IPS-18c (cell line): ENCODE measurements around the gene PTDSS2.

ENCODE experiments used
- H3K4me3 ChIP-seq: 2 replicates; pipeline ENCODE4 v1.7.0; 2013; ENCODE audit warnings: low read depth, mild to moderate bottlenecking, low read length, moderate library complexity; ENCODE audit not compliant: insufficient read depth
- H3K9me3 ChIP-seq: one replicate; pipeline ENCODE4 v1.6.1; 2013; ENCODE audit warnings: mild to moderate bottlenecking, low read length, moderate library complexity; ENCODE audit not compliant: control insufficient read depth, insufficient read depth

The PTDSS2 gene

DNA sequence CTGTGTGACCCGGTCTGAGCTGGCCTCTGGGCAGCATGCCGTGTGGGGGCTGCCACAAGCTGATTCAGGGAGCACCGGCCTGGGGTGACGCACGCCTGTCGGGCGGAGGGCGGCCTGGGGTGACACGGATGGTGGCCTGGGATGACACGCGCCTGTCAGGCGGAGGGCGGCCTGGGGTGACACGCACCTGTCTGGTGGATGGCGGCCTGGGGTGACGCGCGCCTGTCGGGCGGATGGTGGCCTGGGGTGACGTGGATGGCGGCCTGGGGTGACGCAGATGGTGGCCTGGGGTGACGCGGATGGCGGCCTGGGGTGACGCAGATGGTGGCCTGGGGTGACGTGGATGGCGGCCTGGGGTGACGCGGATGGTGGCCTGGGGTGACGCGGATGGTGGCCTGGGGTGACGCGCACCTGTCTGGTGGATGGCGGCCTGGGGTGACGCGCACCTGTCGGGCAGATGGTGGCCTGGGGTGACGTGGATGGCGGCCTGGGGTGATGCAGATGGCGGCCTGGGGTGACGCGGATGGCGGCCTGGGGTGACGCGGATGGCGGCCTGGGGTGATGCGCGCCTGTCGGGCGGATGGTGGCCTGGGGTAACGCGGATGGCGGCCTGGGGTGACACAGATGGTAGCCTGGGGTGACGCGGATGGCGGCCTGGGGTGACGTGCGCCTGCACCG lies 21.5 kb downstream of the PTDSS2 start:
- Histone ChIP-seq H3K9me3 (no peaks in the 10 kb centered on the region), H3K4me3 (no peak overlapping the region)

DNA sequence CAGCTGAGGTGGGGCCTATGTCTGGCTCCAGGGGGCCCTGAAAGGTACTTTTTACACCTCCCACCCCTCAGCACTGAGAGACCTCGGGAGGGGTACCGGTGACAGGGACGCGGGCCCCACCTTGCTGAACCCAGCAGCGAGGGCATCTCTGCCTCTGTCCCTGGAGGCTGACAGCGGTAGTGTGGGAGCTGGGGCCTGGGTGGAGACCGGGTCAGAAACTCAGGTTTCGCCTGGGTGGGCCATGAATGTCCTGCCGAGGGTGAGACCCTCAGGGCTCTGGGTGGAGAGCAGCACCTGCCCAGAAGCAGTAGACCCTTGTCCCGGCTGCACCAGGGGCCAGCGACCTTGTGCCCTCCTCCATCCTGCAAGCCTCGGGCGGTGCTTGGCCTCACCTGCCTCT lies 22.2 kb downstream of the PTDSS2 start:
- H3K9me3 ChIP-seq: no peaks in the 10 kb centered on the region
- no peak overlapping the region for H3K4me3 ChIP-seq

DNA sequence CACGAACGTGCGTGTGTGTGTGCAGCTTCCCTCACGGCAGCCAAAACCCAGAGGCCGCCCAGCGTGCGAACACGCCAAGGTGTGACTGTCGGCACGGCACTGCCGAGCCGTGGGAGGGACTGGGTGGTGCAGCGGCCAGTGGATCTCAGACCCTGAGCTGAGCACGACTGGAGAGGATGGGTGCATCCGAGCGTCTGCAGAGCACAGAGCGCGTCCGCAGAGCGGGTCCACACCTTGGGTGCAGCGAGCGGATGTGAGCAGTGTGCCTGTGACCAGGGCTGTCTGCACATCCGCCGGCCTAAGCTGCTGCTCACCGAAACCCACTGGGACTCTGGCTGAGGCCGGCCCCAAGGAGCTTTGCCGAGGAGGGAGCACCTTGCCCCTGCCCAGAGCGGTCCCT lies 22.7 kb downstream of the PTDSS2 start:
- Histone ChIP-seq H3K4me3 (no peak overlapping the region), H3K9me3 (no peaks in the 10 kb centered on the region)

DNA sequence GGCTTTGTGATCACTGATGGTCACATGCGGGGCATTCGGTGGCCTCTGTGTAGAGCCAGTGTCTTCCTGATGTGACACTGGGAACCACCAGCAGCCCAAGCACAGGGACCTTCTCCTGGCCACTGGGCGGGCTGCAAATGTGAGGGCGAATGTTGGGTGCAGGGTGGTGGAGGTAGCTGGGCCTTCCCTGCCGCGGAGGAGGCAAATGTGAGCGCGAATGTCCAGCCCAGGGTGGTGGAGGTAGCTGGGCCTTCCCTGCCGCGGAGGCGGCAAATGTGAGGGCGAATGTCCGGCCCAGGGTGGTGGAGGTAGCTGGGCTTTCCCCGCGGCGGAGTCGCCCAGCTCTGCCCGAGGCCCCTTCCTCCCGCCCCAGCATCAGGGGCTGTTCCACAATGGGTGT lies 23.3 kb downstream of the PTDSS2 start:
- Histone ChIP-seq H3K4me3 (no peak overlapping the region), H3K9me3 (no peaks in the 10 kb centered on the region)

DNA sequence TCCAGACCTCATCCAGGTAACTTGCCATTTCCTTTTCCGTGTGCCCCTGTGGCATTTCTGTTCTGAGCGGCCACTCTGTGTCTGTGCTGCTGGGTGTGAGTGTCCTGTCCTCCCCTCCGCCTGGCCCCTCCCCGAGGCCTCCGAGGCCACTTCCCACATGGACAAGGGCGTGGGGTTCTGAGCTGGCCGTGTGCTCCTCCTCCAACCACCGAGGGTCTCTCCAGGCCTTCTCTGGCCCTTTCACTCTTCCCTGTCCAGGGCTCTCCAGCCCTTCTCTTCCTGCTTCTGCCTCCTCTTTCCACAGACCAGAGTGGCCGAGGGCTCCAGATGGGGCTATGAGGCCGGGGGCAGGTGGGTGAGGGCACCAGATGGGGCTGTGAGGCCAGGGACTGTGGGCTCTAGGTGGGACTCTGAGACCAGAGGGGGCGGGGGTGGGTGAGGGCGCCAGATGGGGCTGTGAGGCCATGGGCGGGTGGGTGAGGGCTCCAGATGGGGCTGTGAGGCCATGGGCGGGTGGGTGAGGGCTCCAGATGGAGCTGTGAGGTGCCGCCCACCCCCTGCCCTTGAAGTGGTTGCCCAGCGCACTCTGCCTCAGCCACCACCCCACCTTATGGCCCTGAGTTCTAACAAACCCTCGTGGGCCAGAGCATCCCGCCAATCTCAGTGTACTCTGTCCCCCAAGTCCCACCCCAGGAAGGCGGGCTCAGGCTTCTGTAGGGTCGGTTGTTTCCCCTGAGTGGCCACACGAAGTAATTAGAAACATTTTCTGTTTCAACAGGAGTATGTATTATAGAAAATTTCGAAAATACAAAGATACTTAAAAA lies 24.1 kb downstream of the PTDSS2 start:
- H3K9me3 ChIP-seq: no peaks in the 10 kb centered on the region
- H3K4me3 ChIP-seq: no peak overlapping the region

DNA sequence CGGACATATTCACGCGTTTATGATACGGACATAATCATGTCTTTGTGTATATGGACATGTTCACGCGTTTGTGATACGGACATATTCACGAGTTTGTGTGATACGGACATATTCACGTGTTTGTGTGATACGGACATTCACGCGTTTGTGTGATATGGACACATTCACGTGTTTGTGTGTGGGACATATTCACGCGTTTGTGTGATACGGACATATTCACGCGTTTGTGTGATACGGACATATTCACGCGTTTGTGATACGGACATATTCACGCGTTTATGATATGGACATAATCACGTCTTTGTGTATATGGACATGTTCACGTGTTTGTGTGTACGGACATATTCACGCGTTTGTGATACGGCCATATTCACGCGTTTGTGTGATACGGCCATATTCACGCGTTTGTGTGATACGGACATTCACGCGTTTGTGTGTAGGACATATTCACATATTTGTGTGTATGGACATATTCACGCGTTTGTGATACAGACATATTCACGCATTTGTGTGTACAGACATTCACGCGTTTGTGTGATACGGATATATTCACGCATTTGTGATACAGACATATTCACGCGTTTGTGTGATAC lies 24.9 kb downstream of the PTDSS2 start:
- Histone ChIP-seq H3K9me3 (no peaks in the 10 kb centered on the region), H3K4me3 (no peak overlapping the region)

DNA sequence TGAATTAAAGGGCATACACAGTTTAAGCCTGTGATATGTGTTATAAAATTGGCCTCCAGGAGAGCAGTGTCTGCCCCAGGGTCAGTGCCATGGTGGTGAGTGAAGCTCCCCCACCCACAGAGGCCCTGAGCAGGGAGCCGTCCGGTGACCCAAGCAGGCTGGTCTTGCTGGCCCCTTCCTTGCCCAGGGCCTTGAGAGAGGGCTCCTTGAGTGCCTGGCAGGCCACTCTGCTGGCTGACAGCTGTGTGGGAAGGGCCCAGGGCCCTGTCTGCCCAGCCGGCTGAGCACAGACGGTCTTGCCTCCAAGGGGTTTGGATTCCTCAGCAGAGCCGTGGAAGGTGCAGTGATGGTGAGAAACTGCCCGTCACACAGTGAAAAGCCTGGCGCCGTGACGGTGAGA lies 25.9 kb downstream of the PTDSS2 start:
- Histone ChIP-seq H3K9me3 (no peaks in the 10 kb centered on the region), H3K4me3 (no peak overlapping the region)

DNA sequence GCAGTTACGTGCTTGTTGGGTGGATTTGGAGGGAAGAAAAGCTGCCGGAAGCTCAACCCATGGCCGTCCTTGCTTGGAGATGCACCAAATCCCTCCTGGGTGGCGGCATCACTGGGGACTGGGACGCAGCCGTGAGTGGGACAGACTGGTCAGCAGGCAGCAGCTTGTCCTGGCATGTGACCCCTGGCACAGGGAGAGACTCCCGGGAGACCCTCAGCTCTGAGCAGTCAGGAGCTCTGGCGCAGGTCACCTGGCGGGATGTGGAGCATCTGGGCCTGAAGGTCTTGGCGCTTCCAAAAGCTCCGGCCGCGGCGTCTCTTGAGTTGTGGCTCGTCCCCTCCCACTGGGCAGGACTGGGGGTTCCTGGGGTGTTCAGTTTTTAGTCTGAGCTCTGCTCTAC lies 26.3 kb downstream of the PTDSS2 start:
- Histone ChIP-seq H3K9me3 (no peaks in the 10 kb centered on the region), H3K4me3 (no peak overlapping the region)

DNA sequence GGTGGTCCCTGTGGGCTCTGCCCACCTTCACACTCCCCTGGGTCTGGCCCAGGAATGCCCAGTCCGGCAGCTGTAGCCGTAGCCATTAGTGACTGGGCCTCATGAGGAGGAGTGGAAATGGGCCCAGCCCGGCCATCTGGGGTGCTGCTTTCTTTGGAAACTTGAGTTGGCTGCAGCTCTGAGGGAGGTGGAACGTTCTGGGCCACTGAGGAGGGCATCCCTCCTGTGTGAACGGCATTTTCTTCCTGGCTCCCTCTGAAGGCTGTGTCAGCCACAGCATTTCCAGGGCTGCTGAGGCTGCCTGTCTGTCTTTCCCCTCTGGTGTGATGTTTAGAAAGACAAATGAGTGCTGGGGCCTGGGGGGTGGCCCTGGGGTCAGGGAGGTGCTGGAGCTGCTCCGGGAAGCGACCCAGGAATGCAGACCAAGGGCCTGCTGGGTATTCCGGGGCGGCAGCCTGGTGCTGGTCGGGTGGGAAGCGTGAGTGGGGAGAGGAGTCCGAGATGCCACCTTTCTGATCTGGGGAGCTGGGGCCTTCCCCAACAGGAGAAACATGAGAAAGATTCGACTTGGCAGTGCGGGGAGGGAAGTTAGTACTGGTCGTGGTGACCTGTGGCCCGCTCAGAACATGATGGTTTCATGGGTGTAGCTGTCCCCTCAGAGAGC lies 27.1 kb downstream of the PTDSS2 start:
- H3K9me3 ChIP-seq: no peaks in the 10 kb centered on the region
- no peak overlapping the region for H3K4me3 ChIP-seq

DNA sequence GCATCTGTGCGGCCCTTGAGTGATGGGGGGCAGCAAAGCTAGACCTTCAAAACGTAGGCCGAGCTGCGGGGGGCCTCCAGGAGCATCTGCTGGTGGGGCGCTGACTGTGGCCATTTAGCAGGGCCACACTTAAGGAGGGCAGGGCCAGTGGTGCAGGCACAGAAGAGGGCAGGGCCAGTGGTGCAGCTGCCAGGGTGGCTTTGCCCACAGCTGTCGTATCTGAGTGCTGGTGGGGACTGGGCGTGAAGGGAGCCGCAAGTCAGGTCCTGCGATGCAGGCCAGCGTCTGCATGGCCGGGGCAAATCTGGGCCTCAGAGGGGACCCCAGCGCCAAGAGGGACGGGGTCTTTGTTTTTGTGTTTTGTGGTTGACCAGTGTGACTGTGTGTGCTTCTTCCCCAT lies 29.2 kb downstream of the PTDSS2 start:
- no peak overlapping the region for H3K4me3 ChIP-seq
- no peaks in the 10 kb centered on the region for H3K9me3 ChIP-seq

DNA sequence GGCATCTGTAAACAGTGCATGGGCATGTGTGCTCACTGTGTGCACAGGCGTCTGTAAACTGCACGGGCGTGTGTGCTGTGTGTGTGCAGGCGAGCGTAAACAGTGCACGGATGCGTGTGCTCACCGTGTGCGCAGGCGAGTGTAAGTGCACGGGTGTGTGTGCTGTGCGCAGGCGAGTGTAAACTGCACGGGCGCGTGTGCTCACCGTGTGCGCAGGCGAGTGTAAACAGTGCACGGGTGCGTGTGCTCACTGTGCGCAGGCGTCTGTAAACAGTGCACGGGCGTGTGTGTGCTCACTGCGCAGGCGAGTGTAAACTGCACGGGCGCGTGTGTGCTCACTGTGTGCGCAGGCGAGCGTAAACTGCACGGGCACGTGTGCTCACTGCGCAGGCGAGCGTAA lies 34.5 kb downstream of the PTDSS2 start:
- H3K4me3 ChIP-seq: no peak overlapping the region

DNA sequence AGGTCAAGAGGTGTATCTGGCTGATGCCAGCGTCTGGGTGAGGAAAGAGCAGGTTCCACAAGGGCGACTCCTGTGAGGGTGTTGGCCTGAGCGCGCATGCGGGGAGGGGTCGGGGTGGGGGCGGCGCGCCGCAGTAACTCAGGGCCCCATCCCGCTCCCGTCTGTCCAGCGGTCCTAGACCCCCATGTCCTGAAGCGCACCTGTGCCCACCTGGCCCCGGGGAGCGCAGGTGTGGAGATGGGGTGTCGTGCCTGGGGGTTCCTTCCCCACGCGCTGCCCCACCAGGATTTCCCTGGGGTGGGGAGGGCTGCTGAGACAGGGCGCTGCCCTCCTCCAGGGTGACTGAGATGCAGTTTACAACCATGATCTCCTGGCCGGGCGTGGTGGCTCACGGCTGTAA lies 36.1 kb downstream of the PTDSS2 start:
- no peak overlapping the region for H3K4me3 ChIP-seq
- H3K9me3 ChIP-seq: no peaks in the 10 kb centered on the region

More for the DNA sequence above, 34.5 kb downstream of the PTDSS2 start:
- H3K9me3 ChIP-seq: no peaks in the 10 kb centered on the region

DNA sequence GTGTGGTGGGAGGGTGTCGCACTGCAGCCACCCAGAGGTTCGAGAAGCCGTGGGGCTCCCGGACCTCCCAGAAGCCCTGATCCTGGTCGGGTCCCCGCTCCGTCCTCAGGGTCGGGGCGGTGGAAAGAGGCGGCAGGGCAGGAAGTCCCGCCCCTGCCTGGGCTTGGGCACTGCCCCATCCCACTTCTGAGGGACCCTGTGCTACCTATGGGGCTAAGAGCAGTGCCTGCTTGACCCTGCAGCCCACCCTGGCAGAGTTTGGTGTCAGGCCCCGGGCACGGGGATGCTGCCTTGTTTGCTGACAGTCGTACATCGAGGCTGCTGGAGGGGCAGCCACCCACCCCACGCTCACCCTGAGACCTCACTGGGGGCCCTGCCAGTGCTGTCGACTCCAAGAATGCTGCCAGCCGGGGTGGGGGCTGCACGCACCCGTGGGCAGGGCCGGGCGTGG lies 37.5 kb downstream of the PTDSS2 start:
- Histone ChIP-seq H3K9me3 (no peaks in the 10 kb centered on the region), H3K4me3 (no peak overlapping the region)

DNA sequence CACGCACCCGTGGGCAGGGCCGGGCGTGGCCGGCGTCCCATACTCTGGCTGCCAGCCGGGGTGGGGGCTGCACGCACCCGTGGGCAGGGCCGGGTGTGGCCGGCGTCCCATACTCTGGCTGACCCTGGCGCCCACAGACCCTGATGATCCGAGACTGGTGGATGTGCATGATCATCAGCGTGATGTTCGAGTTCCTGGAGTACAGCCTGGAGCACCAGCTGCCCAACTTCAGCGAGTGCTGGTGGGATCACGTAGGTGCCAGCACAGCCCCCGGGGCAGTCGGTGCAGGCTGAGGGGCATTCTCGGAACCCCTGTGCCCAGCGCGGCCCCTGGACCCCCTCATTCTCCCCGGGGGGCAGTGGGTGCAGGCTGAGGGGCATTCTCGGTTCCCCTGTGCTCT lies 38.0 kb downstream of the PTDSS2 start:
- Histone ChIP-seq H3K4me3 (no peak overlapping the region), H3K9me3 (no peaks in the 10 kb centered on the region)

DNA sequence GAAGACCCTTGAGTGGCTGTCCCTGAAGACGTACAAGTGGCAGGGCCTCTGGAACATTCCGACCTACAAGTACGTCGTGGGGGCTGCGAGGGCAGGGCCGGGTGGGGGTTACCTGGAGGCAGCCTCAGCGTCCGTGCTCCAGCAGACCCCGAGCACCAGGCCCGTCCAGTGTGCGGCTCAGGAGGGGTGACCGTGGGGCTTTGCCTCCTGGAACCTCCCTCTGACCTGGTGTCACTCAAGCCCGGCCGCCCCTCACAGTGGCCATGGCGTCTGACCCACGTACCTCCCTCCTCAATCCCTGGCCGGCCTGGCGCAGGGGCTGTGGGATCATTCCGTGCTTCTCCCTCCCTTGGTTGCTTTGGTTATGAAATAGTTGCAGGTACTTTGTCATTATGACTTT lies 38.5 kb downstream of the PTDSS2 start:
- Histone ChIP-seq H3K9me3 (no peaks in the 10 kb centered on the region), H3K4me3 (no peak overlapping the region)

DNA sequence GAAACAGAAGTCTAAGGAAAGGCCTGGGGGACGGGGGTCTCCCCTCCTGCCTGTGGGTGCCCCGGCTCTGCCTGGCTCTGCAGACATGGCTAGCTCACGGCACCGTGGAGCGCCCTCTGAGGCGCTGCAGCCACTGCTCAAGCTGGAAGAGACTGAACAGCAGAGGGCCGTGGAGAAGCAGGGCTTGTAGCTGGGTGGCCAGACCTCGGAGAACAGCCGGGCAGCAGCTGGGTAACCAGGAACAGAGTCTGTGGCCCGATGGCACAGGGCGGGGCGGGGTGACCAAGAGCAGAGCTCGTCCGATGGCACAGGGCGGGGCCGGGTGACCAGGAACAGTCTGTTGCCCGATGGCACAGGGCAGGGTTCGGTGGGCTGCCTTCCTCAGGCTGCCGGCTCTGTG lies 38.9 kb downstream of the PTDSS2 start:
- Histone ChIP-seq H3K9me3 (no peaks in the 10 kb centered on the region), H3K4me3 (no peak overlapping the region)

DNA sequence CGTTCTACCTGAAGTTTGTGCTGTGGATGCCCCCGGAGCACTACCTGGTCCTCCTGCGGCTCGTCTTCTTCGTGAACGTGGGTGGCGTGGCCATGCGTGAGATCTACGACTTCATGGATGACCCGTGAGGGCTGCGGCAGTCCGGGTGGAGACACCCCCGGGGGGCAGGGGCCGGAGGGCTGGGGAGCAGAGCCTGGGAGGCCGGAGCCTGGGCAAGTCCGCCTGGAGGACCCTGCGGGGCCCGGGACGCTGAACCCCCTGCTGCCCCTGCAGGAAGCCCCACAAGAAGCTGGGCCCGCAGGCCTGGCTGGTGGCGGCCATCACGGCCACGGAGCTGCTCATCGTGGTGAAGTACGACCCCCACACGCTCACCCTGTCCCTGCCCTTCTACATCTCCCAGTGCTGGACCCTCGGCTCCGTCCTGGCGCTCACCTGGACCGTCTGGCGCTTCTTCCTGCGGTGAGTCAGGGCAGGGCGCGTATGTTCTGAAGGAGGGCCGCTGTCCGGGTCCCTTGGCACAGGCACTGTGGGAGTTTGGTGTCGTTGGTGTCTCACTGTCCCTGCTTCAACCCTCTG lies 39.6 kb downstream of the PTDSS2 start:
- no peaks in the 10 kb centered on the region for H3K9me3 ChIP-seq
- H3K4me3 ChIP-seq: no peak overlapping the region
